OCI-LY1 (cell line): ENCODE measurements around the gene CCR4.
"Not testable (repeated sequence)": the region's sequence is repeated elsewhere in the genome, so short reads cannot be mapped to it uniquely, and the experiment has no call there.

Source experiments
- H2AFZ ChIP-seq: fragments of 200-600 bp; sonication (generic), shearing (Covaris generic); 2 replicates; pipeline ENCODE4 v1.6.0; 2014; ENCODE audit warnings: antibody characterized with exemption, mild to moderate bottlenecking, low read length
- H3F3A ChIP-seq: fragments of 200-600 bp; sonication (generic), shearing (Covaris generic); 2 replicates; pipeline ENCODE4 v1.6.0; 2014; ENCODE audit warnings: mild to moderate bottlenecking, antibody characterized with exemption, low read length, moderate library complexity; ENCODE audit not compliant: insufficient read depth
- H3K27ac ChIP-seq: fragments of 200-600 bp; sonication (generic); 2 replicates; pipeline ENCODE4 v1.5.1; 2014; ENCODE audit warnings: low read length, mixed run types, mild to moderate bottlenecking, low read depth; ENCODE audit not compliant: poor library complexity, severe bottlenecking
- H3K27me3 ChIP-seq: fragments of 200-600 bp; sonication (generic); 2 replicates; pipeline ENCODE4 v1.6.0; 2014; ENCODE audit warnings: antibody characterized with exemption, mild to moderate bottlenecking, low read length, moderate library complexity; ENCODE audit not compliant: insufficient read depth
- H3K36me3 ChIP-seq: fragments of 200-600 bp; sonication (generic); 2 replicates; pipeline ENCODE4 v1.6.1; 2014; ENCODE audit warnings: mild to moderate bottlenecking, antibody characterized with exemption, low read length, moderate library complexity, mixed read lengths; ENCODE audit not compliant: insufficient read depth
- H3K4me1 ChIP-seq: fragments of 200-600 bp; sonication (generic); 2 replicates; pipeline ENCODE4 v1.5.1; 2014; ENCODE audit warnings: mild to moderate bottlenecking, low read length, moderate library complexity; ENCODE audit not compliant: insufficient read depth, severe bottlenecking
- H3K4me2 ChIP-seq: fragments of 200-600 bp; sonication (generic), shearing (Covaris generic); 2 replicates; pipeline ENCODE4 v1.6.1; 2014; ENCODE audit warnings: low read length
- H3K4me3 ChIP-seq: fragments of 200-600 bp; sonication (generic); 2 replicates; pipeline ENCODE4 v1.5.1; 2014; ENCODE audit warnings: low read length, low read depth, mild to moderate bottlenecking, mixed read lengths; ENCODE audit not compliant: poor library complexity, severe bottlenecking
- H3K79me2 ChIP-seq: fragments of 200-600 bp; shearing (Covaris generic); 2 replicates; pipeline ENCODE4 v1.6.1; 2016; ENCODE audit warnings: mixed run types, low read length, mixed read lengths; ENCODE audit not compliant: insufficient read depth
- H3K9ac ChIP-seq: fragments of 200-600 bp; sonication (generic), shearing (Covaris generic); 2 replicates; pipeline ENCODE4 v1.6.1; 2014; ENCODE audit warnings: mild to moderate bottlenecking, low read length, mixed read lengths
- H3K9me2 ChIP-seq: fragments of 200-600 bp; sonication (generic), shearing (Covaris generic); 2 replicates; pipeline ENCODE4 v1.6.1; 2014; ENCODE audit warnings: low read depth, mild to moderate bottlenecking, low read length, mixed read lengths
- H3K9me3 ChIP-seq: fragments of 200-600 bp; shearing (Covaris generic); 2 replicates; pipeline ENCODE4 v1.6.1; 2014; ENCODE audit warnings: low read length, mixed read lengths
- H4K20me1 ChIP-seq: fragments of 200-600 bp; sonication (generic), shearing (Covaris generic); 2 replicates; pipeline ENCODE4 v1.6.0; 2016; ENCODE audit warnings: mild to moderate bottlenecking, low read length; ENCODE audit not compliant: insufficient read depth
- EZH2 ChIP-seq: fragments of 200-600 bp; sonication (generic), shearing (Covaris generic); IDR thresholded peaks from 2 replicates; pipeline ENCODE4 v1.8.0; 2017; ENCODE audit warnings: borderline replicate concordance, mixed run types, mild to moderate bottlenecking, antibody characterized with exemption, low read length, moderate library complexity, mixed read lengths
- TF ChIP-seq, protein P1 (sequence below): fragments of 200-600 bp; sonication (generic), shearing (Covaris generic); IDR thresholded peaks from 2 replicates; pipeline ENCODE4 v1.5.1; 2017; ENCODE audit warnings: mild to moderate bottlenecking, antibody characterized with exemption, low read length, moderate library complexity, mixed read lengths

Gene CCR4

DNA sequence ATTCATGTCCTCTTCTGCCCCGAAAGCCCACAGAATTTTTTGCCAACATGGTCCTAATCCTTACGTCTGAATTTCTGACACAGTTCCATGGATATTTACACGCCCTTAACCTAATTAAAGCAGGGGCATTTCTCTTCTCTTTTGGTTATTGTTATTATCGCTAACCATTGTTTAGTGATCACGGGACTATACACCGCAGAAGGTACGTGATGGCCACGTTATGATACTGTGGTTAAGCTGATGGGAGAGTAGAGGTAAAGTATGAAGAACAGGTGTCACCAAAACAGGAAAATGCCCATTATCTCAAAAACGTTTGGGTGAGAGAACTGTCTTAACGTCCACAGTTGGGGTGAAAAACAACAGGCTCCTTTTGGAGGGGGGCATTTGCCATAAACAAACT is 26.4 kb downstream of the CCR4 start:
- H3K4me2 ChIP-seq: no peak overlapping the region
- H3K27me3 ChIP-seq: no peaks in the 10 kb centered on the region
- no peaks in the 10 kb centered on the region for H3K4me1 ChIP-seq
- H3K36me3 ChIP-seq: no peaks in the 10 kb centered on the region
- no peaks in the 10 kb centered on the region for H3K9me2 ChIP-seq
- H3K9ac ChIP-seq: no peak overlapping the region
- TF ChIP-seq EZH2: no peak
- TF ChIP-seq, protein P1, sequence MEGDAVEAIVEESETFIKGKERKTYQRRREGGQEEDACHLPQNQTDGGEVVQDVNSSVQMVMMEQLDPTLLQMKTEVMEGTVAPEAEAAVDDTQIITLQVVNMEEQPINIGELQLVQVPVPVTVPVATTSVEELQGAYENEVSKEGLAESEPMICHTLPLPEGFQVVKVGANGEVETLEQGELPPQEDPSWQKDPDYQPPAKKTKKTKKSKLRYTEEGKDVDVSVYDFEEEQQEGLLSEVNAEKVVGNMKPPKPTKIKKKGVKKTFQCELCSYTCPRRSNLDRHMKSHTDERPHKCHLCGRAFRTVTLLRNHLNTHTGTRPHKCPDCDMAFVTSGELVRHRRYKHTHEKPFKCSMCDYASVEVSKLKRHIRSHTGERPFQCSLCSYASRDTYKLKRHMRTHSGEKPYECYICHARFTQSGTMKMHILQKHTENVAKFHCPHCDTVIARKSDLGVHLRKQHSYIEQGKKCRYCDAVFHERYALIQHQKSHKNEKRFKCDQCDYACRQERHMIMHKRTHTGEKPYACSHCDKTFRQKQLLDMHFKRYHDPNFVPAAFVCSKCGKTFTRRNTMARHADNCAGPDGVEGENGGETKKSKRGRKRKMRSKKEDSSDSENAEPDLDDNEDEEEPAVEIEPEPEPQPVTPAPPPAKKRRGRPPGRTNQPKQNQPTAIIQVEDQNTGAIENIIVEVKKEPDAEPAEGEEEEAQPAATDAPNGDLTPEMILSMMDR: no peak
- no peaks in the 10 kb centered on the region for H3F3A ChIP-seq
- H3K27ac ChIP-seq: no peak overlapping the region
- H3K4me3 ChIP-seq: no peak overlapping the region
- no peaks in the 10 kb centered on the region for H3K79me2 ChIP-seq
- no peaks in the 10 kb centered on the region for H4K20me1 ChIP-seq
- H3K9me3 ChIP-seq: 0 out of 2 replicates have a peak, but pooled peaks cover under 1% of the 10 kb centered on the region
- no peak overlapping the region for H2AFZ ChIP-seq

DNA sequence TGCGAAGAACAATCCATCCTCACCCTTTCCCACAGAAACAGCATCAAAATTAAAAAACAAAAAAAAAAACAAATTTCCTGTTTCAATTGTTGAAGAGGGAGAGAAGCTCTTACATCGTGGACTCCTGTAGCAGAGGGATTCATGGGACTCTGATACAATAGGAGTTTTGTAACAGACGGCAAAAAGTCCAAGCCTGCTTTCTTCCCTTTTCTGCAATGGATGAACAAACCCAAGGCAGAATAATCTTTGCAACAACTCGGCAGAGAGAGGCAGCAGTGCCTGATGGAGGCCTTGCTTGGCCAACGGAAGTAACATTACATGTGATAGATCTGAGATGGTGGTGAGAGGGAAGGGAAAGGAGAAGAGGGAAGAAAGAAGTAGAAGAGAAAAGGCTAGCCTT is 26.9 kb downstream of the CCR4 start:
- no peak overlapping the region for H3K4me2 ChIP-seq
- no peaks in the 10 kb centered on the region for H3K79me2 ChIP-seq
- no peaks in the 10 kb centered on the region for H3K4me1 ChIP-seq
- H4K20me1 ChIP-seq: no peaks in the 10 kb centered on the region
- H3K9me2 ChIP-seq: no peaks in the 10 kb centered on the region
- no peak overlapping the region for H3K4me3 ChIP-seq
- H3K9ac ChIP-seq: no peak overlapping the region
- TF ChIP-seq EZH2: no peak
- TF ChIP-seq, protein P1: no peak
- no peaks in the 10 kb centered on the region for H3K36me3 ChIP-seq
- H2AFZ ChIP-seq: no peak overlapping the region
- no peaks in the 10 kb centered on the region for H3K27me3 ChIP-seq
- 0 out of 2 replicates have a peak, but pooled peaks cover 4% of the 10 kb centered on the region for H3K9me3 ChIP-seq
- H3K27ac ChIP-seq: no peak overlapping the region
- H3F3A ChIP-seq: no peaks in the 10 kb centered on the region

DNA sequence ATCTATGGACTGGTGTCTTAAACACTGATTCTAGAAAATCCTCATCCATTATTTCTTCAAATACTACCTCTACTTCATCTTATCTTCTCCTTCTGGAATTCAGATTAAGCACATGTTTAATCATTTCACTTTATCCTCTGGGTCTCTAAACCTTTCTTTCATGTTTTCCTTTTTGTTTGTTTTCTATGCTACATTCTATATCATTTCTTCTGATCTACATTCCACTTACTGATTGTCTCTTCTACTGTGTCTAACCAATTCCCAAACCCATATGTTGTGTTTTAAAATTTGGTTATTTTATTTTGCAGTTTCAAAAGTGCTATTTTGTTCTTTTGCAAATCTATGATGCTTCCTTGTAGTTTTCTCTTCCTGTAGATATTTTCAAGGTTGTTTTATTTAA is 31.7 kb downstream of the CCR4 start:
- H3K79me2 ChIP-seq: no peaks in the 10 kb centered on the region
- H3K27me3 ChIP-seq: no peaks in the 10 kb centered on the region
- no peaks in the 10 kb centered on the region for H3F3A ChIP-seq
- H2AFZ ChIP-seq: no peak overlapping the region
- no peaks in the 10 kb centered on the region for H3K9me2 ChIP-seq
- no peak overlapping the region for H3K4me3 ChIP-seq
- no peaks in the 10 kb centered on the region for H3K36me3 ChIP-seq
- TF ChIP-seq, protein P1: no peak
- TF ChIP-seq EZH2: no peak
- H3K9ac ChIP-seq: no peak overlapping the region
- H3K4me2 ChIP-seq: no peak overlapping the region
- H3K27ac ChIP-seq: no peak overlapping the region
- no peaks in the 10 kb centered on the region for H3K4me1 ChIP-seq
- 0 out of 2 replicates have a peak, but pooled peaks cover 4% of the 10 kb centered on the region for H3K9me3 ChIP-seq
- H4K20me1 ChIP-seq: no peaks in the 10 kb centered on the region

DNA sequence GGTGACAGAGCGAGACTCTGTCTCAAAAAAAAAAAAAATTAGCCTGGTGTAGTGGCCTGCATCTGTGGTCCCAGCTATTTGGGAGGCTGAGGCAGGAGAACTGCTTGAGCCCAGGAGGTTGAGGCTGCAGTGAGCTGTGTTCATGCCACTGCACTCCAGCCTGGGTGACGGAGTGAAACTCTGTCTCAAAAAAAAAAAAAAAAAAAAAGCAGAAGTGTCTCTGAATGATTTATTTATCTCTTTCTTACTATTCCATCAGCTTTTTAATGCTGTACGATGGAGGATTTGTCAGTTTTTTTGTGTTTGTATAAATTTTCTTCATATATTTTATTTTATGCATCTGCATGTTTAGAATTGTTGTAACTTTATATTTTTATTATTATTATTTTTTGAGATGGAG is 33.5 kb downstream of the CCR4 start:
- not testable (repeated sequence) for H2AFZ ChIP-seq, H3K4me1 ChIP-seq, H3K79me2 ChIP-seq, H3K27ac ChIP-seq, H3K36me3 ChIP-seq, H3K4me3 ChIP-seq, H3F3A ChIP-seq, H3K9ac ChIP-seq, H3K9me2 ChIP-seq, H3K27me3 ChIP-seq, H3K9me3 ChIP-seq, H4K20me1 ChIP-seq, H3K4me2 ChIP-seq
